Gastrocnemius medialis (tissue), 4 donors: ENCODE data around the gene KRT36. TPM values are rescaled to one million over a fixed set of nuclear protein-coding genes. Genes with fewer than 3 reads are reported as not detected.

Experiments used
- ATAC-seq, 2 donors: fragments of 150-250 bp; one replicate each; pipeline ENCODE4 v1.9.1; 2016
- DNase-seq, 2 donors: peaks; one replicate each; pipeline ENCODE4 v3.0.0-alpha.2; 2019
- H3K27ac ChIP-seq, 4 donors: fragments of 200-600 bp; sonication (generic); 1 replicate in 1 of 4; 2 replicates in 3 of 4; pipeline ENCODE4 v1.5.1; 2016 to 2018; ENCODE audit warnings: mild to moderate bottlenecking in 2 of 4, moderate library complexity in 1 of 4
- H3K27me3 ChIP-seq, 3 donors: fragments of 200-600 bp; sonication (generic) in 2 of 3; 1 replicate in 1 of 3; 2 replicates in 2 of 3; pipeline versions ENCODE4 v1.5.1 to v1.6.0; 2016 to 2019; ENCODE audit warnings: mild to moderate bottlenecking in 1 of 3, moderate library complexity in 1 of 3
- H3K36me3 ChIP-seq, 2 donors: fragments of 200-600 bp; sonication (generic) in 1 of 2; one replicate each; pipeline ENCODE4 v1.5.1; 2017 to 2018
- H3K4me1 ChIP-seq, 2 donors: fragments of 200-600 bp; sonication (generic) in 1 of 2; one replicate each; pipeline ENCODE4 v1.5.1; 2016 to 2017; ENCODE audit warnings: mild to moderate bottlenecking in 2 of 2
- H3K4me3 ChIP-seq, 4 donors: fragments of 200-600 bp; sonication (generic) in 3 of 4; 1 replicate in 1 of 4; 2 replicates in 3 of 4; pipeline ENCODE4 v1.5.1; 2016 to 2019; ENCODE audit warnings: mild to moderate bottlenecking in 2 of 4
- H3K9me3 ChIP-seq, 3 donors: fragments of 200-600 bp; sonication (generic) in 2 of 3; 1 replicate in 1 of 3; 2 replicates in 2 of 3; pipeline ENCODE4 v1.5.1; 2016 to 2019
- POLR2A ChIP-seq, 2 donors: fragments of 450-650 bp; IDR thresholded peaks; one replicate each; pipeline ENCODE4 v1.6.1; 2017; ENCODE audit warnings: antibody characterized with exemption in 2 of 2, mild to moderate bottlenecking in 2 of 2, moderate library complexity in 2 of 2
- in situ Hi-C, 4 donors: fragments of 200-750 bp; cut with MboI; loops; one replicate each; pipeline versions ENCODE4 v1.15.0 to v1.8.0; 2017; ENCODE audit warnings: low sequenced_read_pairs in 4 of 4
- intact Hi-C: fragments of 100-400 bp; cut with DNase I; formaldehyde crosslinking; loops from one replicate; pipeline ENCODE4 v1.15.1; 2023; ENCODE audit warnings: low total_unique reads
- total RNA-seq, 4 donors: library from RNA; depleted of rRNA; stranded (reverse); fragments of >200 nt; gene quantifications; one replicate each; pipeline versions ENCODE4 v1.1.0 to v1.2.3, GENCODE V29; 2016
- TF ChIP-seq, protein P1 (sequence below), 5 experiments: fragments of 450-650 bp in 3 of 5; fragments of 200-600 bp in 2 of 5; sonication (generic) in 2 of 5; IDR thresholded peaks in 4 of 5; conservative IDR thresholded peaks in 1 of 5; 1 replicate in 4 of 5; 2 replicates in 1 of 5; pipeline ENCODE4 v1.5.1; 2016 to 2019; ENCODE audit warnings: antibody characterized with exemption in 5 of 5, mild to moderate bottlenecking in 3 of 5, moderate library complexity in 3 of 5

KRT36 gene
- total RNA-seq, 4 donors from 2014 or later, result not detected

DNA sequence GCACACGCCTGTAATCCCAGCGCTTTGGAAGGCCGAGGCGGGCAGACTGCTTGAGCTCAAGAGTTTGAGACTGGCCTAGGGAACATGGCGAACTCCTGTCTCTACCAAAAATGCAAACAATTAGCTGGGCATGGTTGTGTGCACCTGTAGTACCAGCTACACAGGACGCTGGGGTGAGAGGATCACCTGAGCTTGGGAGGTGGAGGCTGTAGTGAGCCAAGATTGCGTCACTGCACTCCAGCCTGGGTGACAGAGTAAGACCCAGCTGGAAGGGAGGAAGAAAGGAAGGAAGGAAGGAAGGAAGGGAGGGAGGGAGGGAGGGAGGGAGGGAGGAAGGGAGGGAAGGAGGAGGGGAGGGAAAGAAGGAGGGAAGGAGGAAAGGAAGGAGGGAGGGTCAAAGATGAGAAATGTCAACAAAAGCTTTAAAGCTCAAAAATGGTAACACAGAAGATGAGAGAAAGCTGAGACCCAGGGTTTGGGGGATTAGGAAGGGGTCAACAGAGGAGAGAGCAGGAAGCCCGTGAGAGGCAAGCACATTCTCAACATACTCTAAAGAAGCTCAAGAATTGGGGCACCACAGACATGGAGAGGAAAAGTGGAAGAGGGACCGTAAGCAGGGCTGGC, 43.3 kb upstream of the KRT36 start:
- ATAC-seq (no peak), DNase-seq (no peak)
- in situ Hi-C loops, result no loop called here
- no peak for TF ChIP-seq POLR2A (IDR thresholded peaks at IDR 0.05)
- TF ChIP-seq, protein P1, sequence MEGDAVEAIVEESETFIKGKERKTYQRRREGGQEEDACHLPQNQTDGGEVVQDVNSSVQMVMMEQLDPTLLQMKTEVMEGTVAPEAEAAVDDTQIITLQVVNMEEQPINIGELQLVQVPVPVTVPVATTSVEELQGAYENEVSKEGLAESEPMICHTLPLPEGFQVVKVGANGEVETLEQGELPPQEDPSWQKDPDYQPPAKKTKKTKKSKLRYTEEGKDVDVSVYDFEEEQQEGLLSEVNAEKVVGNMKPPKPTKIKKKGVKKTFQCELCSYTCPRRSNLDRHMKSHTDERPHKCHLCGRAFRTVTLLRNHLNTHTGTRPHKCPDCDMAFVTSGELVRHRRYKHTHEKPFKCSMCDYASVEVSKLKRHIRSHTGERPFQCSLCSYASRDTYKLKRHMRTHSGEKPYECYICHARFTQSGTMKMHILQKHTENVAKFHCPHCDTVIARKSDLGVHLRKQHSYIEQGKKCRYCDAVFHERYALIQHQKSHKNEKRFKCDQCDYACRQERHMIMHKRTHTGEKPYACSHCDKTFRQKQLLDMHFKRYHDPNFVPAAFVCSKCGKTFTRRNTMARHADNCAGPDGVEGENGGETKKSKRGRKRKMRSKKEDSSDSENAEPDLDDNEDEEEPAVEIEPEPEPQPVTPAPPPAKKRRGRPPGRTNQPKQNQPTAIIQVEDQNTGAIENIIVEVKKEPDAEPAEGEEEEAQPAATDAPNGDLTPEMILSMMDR (IDR thresholded peaks at IDR 0.05 in 4 of 5, conservative IDR thresholded peaks at IDR 0.05 in 1 of 5), result no peak
- Histone ChIP-seq H3K9me3 (no peaks in the 10 kb centered on the region), H3K27me3 (peaks cover 22 to 34% (median 28%) of the 10 kb centered on the region in 3 donors), H3K4me1 (peaks cover 0 to 3% of the 10 kb centered on the region in 2 donors), H3K36me3 (no peaks in the 10 kb centered on the region), H3K4me3 (no peak overlapping the region), H3K27ac (no peak overlapping the region)
- intact Hi-C loops, result no loop called here

DNA sequence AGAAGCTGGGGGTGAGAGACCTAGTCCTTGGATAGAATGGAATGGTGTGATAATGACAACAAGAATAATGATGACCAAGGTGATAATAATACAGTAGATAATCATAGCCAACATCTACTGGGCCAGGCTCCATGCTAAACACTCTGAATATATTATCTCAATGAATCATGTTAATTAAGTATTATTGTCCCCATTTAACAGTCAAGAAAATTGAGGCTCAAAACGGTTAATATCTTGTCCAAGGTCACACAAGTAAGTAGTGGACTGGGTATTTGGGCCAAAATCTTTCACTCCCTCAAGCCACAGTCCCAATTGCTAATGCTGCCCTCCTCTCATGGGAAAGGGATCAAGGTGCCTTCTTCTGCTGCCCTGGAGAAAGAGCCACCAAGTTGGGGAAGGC, 42.3 kb upstream of the KRT36 start:
- peaks cover 32 to 43% (median 39%) of the 10 kb centered on the region in 3 donors for H3K27me3 ChIP-seq
- intact Hi-C loops, result no loop called here
- no peak for TF ChIP-seq POLR2A (IDR thresholded peaks at IDR 0.05)
- TF ChIP-seq, protein P1 (IDR thresholded peaks at IDR 0.05 in 4 of 5, conservative IDR thresholded peaks at IDR 0.05 in 1 of 5), result no peak
- H3K4me1 ChIP-seq, result peaks cover 0 to 8% of the 10 kb centered on the region in 2 donors
- H3K4me3 ChIP-seq, result no peak overlapping the region
- no peaks in the 10 kb centered on the region for H3K9me3 ChIP-seq
- DNase-seq (no peak), ATAC-seq (no peak)
- in situ Hi-C loops, result no loop called here
- H3K27ac ChIP-seq, result no peak overlapping the region
- H3K36me3 ChIP-seq, result no peaks in the 10 kb centered on the region

DNA sequence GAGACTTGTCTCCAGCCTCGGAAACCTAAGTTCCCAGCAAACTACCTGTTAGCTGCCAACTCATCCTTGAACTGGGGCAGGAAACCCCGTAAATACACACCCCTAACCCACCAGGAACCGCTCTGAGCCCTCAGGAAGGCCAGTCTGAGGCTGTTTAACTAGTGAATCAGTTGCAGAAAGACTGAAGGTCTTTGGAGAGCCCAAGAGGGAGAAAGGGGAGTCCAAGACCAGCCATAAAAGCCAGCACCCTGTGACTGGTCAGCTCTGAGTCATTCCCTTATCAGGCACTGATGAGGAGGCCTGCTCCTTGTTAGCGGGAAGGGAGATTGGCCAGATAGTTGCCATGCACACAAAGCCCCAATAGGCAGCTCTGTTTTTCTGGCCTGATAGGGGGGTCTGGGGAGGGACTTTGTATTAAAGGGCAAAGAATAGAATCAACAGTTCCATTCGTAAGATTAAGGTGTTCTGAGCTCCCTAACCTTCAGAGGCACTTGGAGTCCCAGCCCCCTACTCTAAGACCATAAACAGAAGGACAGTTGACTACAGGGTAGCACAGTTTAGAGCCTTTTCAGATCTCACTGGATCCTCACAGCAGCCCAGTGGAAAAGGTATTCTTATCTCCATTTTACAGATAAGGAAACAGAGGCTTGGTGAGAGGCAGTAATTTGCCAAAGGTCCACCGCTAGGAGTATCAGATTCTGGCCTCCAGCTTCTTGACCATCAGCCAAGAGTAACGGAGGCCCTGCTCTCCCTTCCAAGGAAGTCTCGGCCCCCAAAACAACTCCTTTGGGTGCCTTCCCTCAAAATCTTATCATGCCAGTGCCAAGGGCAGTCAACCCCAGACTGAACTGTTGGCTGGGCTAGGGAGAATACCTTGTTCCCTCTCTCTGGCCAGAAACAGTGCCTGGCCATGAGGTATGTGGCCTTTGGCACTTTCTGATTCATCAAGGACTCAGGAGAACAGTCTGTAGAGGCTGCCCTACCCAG, 40.6 kb upstream of the KRT36 start:
- H3K27ac ChIP-seq, result no peak overlapping the region
- ATAC-seq (no peak), DNase-seq (no peak)
- H3K36me3 ChIP-seq, result no peaks in the 10 kb centered on the region
- in situ Hi-C loops, result no loop called here
- no peak overlapping the region for H3K4me3 ChIP-seq
- no peaks in the 10 kb centered on the region for H3K9me3 ChIP-seq
- intact Hi-C loops, result no loop called here
- H3K4me1 ChIP-seq, result peaks cover 0 to 8% of the 10 kb centered on the region in 2 donors
- peaks cover 42 to 51% (median 43%) of the 10 kb centered on the region in 3 donors for H3K27me3 ChIP-seq
- TF ChIP-seq, protein P1 (IDR thresholded peaks at IDR 0.05 in 4 of 5, conservative IDR thresholded peaks at IDR 0.05 in 1 of 5), result no peak
- TF ChIP-seq POLR2A (IDR thresholded peaks at IDR 0.05), result no peak

DNA sequence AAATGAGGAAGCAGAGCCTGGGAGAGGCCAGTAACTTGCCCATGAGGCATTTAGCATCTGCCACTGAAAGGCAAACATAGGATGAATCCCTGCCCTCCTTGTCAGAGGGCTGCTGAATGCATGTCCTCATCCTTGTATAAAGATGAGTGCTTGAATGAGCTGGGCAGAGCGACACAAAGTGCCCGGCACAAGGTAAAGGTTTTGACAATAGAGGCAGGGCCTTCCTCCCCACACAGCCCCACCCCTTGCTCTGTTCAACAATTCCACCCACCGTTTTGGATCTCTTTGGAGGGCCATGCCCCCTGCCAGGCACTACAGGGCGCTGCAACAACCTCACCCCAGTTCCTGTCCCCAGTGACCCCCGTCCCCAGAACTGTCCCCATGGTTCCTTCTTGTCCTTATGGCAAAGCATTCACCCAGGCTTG, 39.8 kb upstream of the KRT36 start:
- H3K36me3 ChIP-seq, result no peaks in the 10 kb centered on the region
- TF ChIP-seq, protein P1 (IDR thresholded peaks at IDR 0.05 in 4 of 5, conservative IDR thresholded peaks at IDR 0.05 in 1 of 5), result no peak
- TF ChIP-seq POLR2A (IDR thresholded peaks at IDR 0.05), result no peak
- ATAC-seq, result no peak
- H3K27ac ChIP-seq, result no peak overlapping the region
- H3K27me3 ChIP-seq, result peaks cover 43 to 51% (median 43%) of the 10 kb centered on the region in 3 donors
- H3K9me3 ChIP-seq, result no peaks in the 10 kb centered on the region
- in situ Hi-C loops, result no loop called here
- no peak overlapping the region for H3K4me3 ChIP-seq
- intact Hi-C loops, result no loop called here
- no peak for DNase-seq
- peaks cover 0 to 8% of the 10 kb centered on the region in 2 donors for H3K4me1 ChIP-seq
